GM18868 (cell line): ENCODE data around the gene CLDN34.

Source experiments
- ATAC-seq: cut with Tn5 transposase; IDR thresholded peaks from one replicate; pipeline ENCODE4 v1.9.1; 2021; ENCODE audit warnings: mild to moderate bottlenecking, moderate library complexity; ENCODE audit not compliant: unreplicated experiment

The CLDN34 gene

DNA sequence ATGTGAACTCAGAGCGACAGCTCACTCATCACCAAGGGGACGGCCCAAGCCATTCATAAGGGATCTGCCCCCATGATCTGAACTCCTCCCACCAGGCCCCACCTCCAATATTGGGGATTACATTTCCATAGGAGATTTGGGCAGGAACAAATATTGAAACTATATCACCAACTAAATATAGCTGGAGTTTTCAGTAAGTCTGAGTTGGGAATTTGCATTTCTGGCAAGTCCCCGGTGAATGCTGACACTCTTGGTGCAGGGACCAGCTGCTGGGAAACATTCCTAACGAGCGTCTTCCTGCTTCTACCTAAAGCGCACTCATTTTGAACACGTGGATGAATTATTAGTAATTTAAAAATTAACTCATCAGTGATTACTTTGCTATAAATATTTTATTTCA lies 13.2 kb downstream of the CLDN34 start:
- no peak for ATAC-seq

DNA sequence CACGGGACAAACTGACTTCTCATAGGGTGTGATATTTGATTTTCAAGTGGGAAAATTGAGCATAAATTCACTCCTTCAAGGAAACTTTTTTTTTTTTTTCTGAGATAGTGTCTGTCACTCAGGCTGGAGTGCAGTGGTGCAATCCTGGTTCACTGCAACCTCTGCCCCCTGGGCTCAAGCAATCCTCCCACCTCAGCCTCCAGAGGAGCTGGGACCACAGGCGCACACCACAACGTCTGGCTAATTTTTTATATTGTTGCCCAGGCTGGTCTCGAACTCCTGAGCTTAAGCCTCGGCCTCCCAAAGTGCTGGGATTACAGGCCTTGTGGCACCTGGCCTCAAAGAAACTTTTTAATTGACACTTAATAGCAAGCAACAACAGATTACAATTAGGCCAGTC lies 13.8 kb downstream of the CLDN34 start:
- ATAC-seq = no peak

DNA sequence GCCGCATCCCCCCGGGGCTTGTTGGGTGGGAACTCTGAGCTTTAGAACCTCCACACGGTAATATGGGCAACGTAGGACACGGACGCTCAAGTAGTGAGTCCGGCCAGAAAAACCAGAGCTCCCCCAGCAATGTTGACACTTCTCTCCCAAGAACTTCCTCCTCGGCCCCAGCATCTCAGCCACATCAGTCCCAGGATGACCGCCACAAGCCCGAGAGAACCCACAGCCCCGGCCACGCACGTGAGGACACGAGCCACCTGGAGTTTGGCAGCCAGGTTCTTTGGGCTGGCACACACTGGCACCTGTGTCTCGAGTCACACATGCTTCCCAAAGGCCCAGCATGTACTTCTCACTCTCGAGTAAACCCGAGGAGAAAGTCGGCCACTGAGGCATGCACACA lies 16.3 kb downstream of the CLDN34 start:
- ATAC-seq = no peak

DNA sequence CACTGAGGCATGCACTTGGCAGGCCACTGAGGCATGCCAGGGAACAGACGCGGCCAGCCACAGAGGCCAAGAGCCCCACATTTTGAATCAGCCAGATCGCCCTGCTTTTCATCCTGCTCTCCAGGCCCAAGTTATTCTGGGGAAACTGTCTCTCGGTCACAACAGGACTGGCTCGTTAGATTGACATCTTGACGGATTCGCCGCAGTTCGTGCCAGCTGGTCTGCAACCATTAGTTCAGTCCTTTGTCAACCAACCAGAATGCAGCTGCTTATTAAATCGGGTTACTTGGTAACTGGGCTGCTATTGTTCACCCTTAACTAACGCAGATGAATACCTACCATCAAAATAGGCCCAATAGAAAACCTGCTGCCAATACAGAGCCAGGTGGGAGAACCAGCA lies 16.7 kb downstream of the CLDN34 start:
- no peak for ATAC-seq

DNA sequence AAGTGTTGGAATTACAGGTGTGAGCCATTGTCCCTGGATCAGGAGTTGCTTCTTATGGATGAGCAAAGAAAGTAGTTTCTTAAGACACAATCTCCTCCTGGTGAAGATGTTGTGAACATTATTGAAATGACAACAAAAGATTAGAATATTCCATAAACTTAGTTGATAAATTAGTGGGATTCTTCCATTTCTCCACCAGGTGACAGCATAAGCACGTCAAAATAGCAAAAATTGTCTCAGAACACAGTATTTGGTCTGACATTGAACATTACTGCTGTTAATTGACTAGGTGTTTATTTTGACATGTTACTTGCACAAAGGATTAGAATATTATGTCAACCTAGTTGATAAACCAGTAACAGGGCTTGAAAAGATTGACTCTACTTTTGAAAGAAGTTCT lies 21.6 kb downstream of the CLDN34 start:
- ATAC-seq = no peak

DNA sequence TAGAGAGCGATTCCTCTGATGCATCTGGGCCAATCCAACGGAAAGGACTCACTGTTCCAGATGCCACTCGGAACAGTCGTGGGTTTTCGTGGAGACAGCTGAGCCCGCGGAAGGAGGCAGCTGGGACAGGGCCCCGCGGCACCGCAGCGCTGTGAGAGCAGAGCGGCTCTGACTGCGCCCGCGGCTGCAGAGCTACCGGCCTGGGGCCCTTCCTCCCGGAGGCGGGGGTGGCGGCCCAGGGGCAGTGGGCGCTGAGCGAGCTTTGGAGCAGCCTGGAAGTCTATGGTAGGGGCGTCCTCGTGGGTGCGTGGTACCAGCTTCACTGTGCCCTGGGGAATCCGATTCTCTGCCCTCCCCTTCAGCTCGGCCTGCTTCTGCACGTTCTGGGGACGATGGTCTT lies 24.9 kb downstream of the CLDN34 start:
- ATAC-seq = no peak

DNA sequence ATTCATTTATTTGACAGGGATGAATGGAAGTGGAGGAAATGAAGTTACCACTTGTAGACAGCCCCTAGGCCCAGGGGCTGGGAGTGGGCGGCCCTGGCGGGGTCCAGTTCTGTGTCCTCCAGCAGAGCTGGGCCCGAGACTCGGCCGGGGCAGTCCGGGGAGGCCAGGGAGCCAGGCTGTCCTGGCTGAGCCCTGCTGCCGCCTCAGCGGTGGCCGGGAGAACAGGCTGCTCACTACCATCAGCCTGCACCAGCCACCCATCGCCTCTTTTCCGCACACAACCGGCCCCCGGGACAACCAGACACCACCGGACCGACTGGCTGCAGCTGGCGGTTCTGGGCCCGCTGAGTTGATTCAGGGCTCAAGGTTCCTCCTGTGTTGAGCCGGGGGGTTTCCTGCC lies 25.6 kb downstream of the CLDN34 start:
- ATAC-seq = no peak

DNA sequence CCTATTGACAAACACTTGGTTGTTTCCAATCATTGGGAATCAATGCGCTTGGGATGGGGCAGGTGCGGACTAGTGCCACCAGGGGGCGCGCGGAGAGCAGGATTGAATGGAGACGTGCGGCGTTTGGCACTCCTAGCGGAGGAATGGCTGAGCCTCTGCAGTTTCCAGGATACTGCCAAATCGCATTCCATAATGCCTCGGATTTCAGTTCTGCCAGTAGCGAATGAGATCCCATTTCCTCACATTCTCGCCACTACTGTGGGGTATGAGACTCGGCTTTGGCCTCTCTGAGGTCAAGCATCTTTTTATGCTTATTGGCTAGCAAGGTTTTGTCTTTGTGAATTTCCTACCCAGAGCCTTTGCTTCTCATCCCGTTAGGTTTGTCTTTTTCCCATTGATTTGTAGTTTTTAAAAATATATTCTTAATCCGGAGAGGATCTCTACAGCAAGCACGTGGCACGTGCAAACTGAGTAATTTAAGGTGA lies 28.7 kb downstream of the CLDN34 start:
- no peak for ATAC-seq

DNA sequence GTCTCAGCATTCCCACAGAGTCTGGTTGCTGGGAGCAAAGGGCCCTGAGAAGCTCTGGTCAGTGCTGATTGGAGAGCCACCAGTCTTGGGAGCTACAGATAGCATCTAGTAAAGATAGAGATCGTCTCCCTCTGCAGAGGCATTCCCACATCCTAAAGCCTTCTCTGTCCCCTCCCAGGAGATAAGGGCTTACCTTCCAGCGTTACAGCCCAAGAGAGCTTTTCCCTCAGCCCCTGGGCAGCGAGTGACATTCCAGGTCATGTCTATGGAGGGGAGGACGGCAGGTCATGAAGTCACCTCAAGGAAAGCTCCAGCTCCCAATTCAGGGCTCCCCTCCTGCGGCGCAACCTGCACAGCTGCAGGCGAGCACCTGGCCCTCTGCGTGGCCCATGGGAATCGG lies 29.9 kb downstream of the CLDN34 start:
- ATAC-seq = no peak

DNA sequence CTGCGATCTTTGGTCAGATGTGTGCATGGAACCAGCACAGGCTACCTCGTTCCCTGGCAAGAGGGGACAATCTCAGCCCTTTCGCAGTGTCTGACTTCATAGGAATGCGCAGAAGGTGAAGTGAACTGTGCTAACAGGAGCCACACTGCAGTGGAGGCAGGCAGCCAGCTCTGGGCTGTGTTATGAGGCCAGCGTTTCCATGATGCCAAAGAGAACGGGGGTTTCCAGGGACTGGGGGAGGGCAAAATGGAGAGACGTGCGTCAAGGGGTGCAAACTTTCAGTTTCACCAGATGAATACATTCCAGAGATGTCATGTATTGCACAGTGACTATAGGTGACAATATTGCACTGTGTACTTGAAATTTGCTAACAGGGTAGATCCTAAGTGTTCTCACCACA lies 30.4 kb downstream of the CLDN34 start:
- peak; percentile 91 for ATAC-seq

DNA sequence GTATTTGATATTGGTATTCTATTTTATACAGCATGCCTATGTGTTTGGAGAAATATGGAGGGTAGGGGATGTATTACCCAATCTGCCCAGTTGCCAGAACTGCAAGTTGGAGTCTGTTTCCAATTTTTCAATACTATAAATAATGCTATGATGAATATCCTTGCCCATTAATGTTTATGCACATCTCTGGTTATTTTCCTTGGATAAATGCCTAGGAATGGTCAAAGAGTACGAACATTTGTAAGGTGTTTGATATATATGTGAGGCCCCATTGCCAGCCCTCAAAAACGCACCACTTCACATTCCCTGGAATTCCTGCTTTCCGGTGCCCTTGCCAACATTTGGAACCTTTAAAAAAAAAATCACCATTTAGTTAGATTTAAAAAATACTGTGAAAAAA lies 34.3 kb downstream of the CLDN34 start:
- ATAC-seq = no peak

DNA sequence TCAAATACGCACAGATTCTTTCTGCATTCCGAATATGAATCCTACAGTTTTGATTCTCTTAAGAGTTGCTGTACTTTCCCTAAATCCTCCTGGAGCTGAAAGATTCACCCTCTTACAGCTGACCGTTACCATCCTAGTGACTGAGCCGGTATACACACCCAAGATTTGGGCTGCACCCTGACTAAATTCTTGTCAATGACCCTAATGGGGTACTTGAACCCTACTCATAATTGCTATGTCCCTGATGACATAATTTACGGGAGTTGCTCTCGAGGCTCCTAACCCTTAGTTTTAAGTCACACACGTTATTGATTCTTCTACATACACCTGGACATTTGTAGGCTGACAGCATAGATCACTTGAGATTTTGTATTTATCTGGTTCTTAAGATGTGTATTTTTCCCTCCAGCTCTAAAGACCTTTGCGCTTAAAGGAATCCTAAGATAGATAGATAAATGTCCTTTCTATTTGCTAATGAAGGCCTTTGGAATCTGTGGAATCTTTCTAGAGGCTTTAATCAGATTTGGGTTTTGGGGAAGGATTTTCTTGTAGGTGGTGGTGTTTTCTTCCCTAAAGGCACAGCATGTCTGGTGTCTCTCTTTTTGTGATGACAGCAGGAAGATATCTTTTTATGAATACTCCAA lies 37.8 kb downstream of the CLDN34 start:
- ATAC-seq = no peak

DNA sequence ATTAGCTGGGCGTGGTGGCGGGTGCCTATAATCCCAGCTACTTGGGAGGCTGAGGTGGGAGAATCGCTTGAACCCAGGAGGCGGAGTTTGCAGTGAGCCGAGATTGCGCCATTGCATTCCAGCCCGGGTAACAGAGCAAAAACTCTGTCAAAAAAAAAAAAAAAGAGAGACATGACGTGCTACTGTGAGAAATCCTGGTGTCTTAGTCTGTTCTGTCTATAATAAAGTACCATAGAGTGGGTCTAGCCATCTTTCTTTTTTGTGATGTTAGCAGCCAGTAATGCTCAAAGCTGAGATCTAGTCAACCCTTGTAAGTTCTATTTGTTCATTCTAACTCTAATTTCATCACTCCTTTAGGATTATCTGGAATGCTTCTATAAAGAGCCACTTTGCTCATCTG lies 38.9 kb downstream of the CLDN34 start:
- ATAC-seq = no peak

DNA sequence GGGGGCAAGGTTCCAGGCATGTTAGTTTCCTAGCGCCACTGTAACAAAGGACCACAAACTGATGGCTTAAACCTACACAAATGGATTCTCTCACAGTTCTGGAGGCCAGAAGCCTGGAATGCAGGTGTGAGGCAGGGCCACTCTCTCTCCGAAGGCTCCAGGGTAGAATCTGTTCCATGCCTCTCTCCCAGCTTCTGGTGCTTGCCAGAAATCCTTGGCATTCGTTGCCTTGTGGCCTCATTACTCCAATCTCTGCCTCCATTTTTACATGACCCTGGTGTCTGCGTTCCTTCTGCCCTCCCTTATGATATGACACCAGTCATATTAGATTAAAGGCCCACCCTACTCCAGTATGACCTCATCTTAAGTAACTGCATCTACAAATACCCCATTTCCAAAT lies 39.6 kb downstream of the CLDN34 start:
- no peak for ATAC-seq

DNA sequence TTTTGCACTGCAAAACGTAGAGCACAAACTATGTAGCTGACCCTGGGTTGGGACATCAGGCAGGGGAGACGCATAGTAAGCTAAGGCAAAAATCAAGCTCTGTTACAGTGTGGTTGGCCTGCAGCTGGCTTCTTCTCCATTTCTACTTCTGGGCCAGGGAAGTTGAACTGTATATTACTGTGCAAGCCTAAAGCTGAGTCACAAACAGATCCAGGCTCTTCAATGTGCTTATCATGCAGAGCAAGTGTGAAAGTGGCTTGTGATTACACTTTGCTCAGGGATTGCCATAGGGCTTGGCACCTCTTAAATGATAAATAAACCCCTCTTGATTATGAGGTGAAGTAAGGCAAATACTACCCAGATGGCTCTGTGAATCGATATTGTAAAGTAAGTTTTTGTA lies 40.5 kb downstream of the CLDN34 start:
- no peak for ATAC-seq

DNA sequence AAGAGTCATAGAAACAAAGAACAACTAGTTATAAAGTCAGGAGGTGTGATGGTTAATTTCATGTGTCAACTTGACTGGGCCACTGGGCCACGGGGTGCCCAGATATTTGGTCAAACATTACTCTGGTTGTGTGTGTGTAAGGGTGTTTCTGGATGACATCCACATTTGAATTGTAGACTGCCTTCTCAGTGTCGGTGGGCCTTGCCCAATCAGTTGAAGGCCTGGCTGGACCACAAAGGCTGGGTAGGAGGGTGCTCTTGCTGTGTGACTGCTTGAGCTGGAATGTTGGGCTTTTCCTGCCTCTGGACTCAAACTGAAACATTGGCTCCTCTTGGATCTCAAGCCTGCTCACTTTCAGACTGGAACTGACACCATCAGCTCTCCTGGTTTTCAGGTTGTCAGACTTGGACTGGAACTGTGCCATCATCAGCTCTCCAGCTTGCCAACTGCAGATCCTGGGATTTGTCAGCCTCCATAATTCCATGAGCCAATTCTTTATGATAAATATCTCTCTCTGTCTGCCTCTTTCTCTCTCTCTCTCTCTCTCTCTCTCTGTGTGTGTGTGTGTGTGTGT lies 41.4 kb downstream of the CLDN34 start:
- ATAC-seq = no peak

DNA sequence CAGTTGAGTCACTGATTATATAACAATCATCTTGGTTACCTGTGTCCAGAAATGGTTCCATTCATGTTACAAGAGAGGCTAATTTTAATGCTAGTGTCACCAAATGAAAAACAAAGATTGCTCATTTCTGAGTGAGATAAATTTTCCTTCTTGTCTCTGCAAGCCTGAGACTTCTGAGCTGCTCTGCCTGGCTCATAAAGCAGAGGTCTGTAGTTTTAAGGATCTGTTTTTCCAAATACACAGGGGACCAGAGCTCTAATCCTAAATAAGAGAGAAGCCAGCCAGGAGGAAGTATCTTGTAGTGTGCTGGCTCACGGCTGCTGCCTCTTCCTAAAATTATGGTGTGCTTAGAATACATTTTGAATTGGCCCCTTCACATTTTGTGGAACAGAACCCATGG lies 42.6 kb downstream of the CLDN34 start:
- no peak for ATAC-seq

DNA sequence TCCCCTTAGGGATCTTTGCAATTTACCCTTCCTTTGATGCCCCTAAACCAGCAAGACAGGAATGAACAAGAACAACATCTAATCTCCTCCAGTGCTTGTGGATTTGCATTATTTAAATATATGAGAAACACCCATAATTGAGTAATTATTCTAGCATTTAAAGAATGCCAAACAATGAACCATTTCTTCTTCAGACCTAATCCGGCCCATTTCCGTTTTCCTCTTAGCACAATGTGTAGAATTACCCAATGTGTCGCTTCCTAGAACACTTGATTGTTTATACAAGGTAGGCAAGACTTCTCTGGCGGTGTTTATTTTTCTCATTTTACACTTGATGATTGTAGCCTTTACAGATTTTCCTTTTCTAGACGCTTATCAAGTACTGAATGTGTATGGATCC lies 43.5 kb downstream of the CLDN34 start:
- ATAC-seq = no peak

DNA sequence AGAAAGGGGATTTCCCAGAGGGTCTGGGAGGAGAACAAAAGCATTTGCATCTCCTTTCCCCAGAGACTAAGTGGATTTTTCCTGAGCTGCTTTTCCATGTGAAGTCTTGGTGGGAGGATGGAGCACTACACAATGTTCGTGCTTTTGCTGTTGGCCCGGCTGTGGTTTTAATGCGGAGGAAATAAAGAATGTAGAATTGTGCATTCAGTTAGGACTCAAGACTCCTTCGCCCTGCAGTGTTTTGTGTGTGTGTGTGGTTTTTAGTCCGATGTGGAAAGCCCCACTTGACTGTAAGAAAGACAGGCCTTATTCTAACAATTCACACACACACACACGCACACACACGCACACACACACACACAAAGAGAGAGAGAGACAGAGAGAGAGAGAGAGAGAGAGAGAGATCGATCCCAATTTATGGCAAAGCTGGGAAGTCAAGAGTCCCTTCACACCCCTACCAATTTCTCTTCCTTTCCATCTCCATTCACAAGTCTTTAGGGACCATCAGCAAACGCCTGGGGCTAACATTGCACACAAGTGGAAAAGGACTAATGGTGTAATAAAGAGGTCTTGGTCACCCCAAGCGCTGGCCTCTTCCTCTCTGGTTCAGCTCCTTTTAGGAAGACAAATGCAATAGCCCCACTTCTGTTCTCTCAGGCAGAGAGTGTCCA lies 44.2 kb downstream of the CLDN34 start:
- peak; percentile 26 for ATAC-seq

DNA sequence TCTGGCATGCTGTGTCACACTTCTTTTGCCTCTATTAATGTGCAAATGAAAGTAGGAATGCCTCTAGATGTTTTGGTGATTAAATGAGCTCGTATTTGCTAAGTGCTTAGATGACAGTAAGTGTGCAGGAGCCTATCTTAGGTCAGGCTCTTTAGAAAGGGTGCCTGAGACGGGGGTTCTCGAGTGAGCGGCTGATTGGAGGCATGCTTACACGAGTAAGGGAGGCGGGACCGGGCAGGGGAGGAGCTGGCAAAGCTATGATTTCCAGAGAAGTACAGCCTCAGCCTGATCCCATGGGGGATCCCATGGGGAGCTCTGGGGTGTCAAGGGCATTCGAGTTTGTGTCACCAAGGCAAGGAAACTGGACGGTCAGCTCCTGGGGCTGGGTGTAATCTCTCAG lies 44.8 kb downstream of the CLDN34 start:
- ATAC-seq = no peak

DNA sequence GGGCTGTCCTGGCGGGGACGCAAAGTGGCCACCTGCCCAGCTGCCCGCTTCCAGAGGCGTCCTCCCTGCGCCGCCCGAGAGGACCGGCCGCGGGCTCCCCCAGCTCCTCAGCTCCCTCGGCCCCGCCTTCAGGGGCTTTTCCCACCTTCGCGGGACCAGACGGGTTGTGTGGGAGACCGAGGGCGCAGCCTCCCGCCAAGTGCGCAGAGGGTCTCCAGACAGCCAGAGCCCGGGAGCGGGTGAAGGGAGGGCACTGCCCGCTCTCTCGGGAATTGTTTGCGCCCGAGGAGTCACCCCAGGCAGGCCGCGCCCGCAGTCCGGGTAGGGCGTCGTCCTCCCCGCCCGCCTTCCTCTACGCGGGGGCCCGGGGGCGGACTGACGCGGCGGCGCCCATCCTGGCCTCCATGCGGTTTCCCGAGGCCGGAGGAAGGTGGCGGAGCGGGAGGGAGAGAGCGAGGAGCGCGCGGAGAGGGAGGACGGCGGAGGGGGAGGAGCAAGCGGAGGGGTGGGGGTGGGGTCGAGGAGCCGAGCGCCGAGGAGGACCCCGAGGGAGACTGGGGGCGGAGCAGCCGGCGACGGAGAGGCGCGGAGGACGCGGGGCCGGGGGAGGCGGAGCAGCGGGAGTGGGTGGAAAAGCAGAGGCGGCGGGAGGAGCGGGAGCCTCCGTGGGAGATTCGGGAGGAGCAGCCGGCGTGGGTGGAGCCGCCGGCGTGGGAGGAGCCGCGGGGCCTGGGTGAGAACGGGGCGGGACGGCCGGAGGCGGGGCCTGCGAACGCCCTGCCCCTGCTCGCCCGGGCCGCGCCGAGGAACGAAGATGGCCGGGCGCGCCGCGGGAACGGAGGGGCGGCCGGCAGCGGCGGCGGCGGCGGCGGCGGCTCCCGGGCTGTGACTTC lies 47.5 kb downstream of the CLDN34 start:
- ATAC-seq = peak; percentile 78

DNA sequence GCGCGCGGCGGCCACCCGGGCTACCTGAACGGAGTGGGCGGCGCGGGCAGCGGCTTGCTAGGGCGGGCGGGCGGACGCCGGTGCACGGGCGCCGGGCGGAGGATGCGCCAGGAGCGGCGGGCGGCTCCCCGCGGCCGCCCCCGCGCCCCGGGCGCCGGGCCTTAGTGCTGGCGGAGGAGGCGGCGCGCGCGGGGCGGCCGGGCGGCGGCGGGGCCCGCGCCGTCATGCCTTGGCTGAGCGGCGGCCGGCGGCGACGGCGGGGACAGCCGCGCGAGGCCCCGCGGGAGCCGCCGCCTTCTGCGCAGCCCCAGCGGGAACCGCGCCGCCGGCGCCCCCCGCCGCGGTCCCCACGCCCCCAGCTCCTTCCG lies 48.2 kb downstream of the CLDN34 start:
- ATAC-seq = peak; percentile 20
